Measurements from ENCODE around the gene IL15. TPM values are rescaled to one million over a fixed set of nuclear protein-coding genes. Genes with fewer than 3 reads are reported as not detected.
A peak's percentile ranks its signal among the peaks of the same experiment; 100 is the strongest.

The IL15 gene
- total RNA-seq, 1 donor from 2014 or later = 0.80 TPM

DNA sequence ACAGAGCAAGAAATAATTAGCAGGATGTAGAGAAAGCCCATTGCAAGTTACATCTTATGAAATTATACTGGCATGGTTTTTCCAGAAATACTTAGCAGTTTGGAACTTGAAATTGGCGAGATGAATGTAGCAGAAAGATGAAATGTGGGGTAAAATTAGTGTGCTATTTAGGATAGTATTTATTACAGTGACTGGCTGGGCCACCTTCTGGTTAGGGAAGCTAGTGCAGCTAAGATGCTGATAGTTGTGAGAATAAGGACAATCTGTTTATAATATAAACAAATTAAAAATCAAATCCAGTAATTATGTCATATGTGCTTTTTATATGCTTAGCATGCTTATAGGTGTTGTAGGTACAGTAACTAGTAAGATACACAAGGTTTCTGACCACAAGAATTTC lies 74.8 kb downstream of the IL15 start:
- Mint-ChIP-seq H3K36me3 (peaks cover 4% of the 10 kb centered on the region), H3K4me1 (no peaks in the 10 kb centered on the region), H3K27me3 (ENCODE audit: low read depth) (no peaks in the 10 kb centered on the region), H3K4me3 (no peak overlapping the region), H3K9me3 (peaks cover 28% of the 10 kb centered on the region), H3K27ac (no peak overlapping the region)
- TF ChIP-seq, protein P1, sequence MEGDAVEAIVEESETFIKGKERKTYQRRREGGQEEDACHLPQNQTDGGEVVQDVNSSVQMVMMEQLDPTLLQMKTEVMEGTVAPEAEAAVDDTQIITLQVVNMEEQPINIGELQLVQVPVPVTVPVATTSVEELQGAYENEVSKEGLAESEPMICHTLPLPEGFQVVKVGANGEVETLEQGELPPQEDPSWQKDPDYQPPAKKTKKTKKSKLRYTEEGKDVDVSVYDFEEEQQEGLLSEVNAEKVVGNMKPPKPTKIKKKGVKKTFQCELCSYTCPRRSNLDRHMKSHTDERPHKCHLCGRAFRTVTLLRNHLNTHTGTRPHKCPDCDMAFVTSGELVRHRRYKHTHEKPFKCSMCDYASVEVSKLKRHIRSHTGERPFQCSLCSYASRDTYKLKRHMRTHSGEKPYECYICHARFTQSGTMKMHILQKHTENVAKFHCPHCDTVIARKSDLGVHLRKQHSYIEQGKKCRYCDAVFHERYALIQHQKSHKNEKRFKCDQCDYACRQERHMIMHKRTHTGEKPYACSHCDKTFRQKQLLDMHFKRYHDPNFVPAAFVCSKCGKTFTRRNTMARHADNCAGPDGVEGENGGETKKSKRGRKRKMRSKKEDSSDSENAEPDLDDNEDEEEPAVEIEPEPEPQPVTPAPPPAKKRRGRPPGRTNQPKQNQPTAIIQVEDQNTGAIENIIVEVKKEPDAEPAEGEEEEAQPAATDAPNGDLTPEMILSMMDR (IDR thresholded peaks at IDR 0.05; ENCODE audit: unreplicated experiment) = peak; percentile 40
- DNase-seq (ENCODE audit: low spot score in 2 of 2, unreplicated experiment in 2 of 2) = no peak

DNA sequence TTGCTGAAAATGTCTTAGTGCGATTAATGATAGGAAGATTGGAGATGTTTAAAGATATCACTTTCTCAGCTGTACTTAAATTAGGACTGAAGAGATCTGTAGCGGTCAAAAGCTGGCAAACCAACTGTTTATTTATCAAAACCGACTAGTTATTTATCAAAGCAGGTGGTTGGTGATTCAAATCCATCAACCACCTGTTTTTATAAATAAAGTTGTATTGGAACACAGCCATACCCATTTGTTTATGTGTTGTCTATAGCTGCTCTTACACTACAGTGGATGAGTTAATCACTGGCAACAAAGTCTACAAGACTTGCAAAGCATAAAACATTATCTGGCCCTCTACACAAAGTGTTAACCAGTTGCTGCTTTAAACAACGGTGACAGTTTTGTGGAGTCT lies 76.8 kb downstream of the IL15 start:
- peaks cover 3% of the 10 kb centered on the region for H3K36me3 Mint-ChIP-seq
- H3K4me1 Mint-ChIP-seq = no peaks in the 10 kb centered on the region
- no peak overlapping the region for H3K4me3 Mint-ChIP-seq
- TF ChIP-seq, protein P1 (IDR thresholded peaks at IDR 0.05; ENCODE audit: unreplicated experiment) = no peak
- H3K27me3 Mint-ChIP-seq (ENCODE audit: low read depth) = no peaks in the 10 kb centered on the region
- no peak overlapping the region for H3K27ac Mint-ChIP-seq
- peaks cover 28% of the 10 kb centered on the region for H3K9me3 Mint-ChIP-seq
- DNase-seq (ENCODE audit: low spot score in 2 of 2, unreplicated experiment in 2 of 2) = no peak

DNA sequence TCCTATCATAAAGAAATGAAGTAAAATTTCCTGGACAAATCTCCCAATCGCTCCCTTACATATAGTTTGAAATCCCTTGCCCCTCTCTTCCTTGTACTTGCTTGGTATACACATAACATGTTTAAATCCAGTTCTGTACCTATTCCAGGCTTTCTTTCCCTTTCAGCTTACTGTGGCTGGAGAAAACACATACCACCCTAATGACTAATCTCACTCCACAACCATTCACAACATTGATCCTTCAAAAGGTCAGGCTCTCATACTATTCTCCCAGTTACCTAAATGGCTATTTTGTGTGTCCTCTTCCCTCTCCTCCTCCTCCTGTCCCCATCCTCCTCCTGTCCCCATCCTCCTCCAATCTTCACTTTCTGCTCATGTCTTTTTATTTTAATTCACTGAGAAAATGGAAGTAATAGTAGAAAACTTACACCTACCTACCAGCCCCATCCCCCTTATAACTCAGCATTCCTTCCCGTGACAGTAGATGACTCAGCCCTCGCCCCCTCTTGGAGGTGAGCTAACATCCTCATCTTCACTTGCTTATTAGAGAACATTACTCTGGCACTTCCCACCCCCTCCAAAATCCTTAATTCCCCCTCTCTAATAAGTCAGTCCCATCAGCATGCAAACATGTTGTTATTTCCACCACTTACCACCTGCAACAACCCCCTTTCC lies 77.5 kb downstream of the IL15 start:
- H3K36me3 Mint-ChIP-seq = peaks cover 3% of the 10 kb centered on the region
- no peaks in the 10 kb centered on the region for H3K27me3 Mint-ChIP-seq (ENCODE audit: low read depth)
- no peak overlapping the region for H3K27ac Mint-ChIP-seq
- no peak for DNase-seq (ENCODE audit: low spot score in 2 of 2, unreplicated experiment in 2 of 2)
- peaks cover 24% of the 10 kb centered on the region for H3K9me3 Mint-ChIP-seq
- no peak overlapping the region for H3K4me3 Mint-ChIP-seq
- TF ChIP-seq, protein P1 (IDR thresholded peaks at IDR 0.05; ENCODE audit: unreplicated experiment) = no peak
- H3K4me1 Mint-ChIP-seq = no peaks in the 10 kb centered on the region

DNA sequence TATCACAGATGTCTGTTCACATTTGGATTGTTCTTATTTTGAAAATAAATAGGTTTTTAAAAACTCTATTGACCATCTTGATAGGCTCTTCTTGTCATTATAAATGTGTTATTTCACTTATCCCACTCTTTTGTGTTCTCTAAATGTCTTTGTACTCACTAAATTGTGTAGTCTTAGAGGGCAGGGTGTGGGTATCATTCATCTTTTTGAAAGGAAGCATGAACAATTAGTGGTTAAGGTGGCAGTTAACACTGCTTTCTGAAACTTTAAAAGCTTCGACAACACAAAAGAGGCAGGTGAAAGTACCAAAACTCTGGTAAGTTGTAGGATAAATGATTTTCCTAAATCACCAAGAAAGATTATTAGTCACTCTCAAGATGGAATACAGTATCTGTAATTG lies 83.2 kb downstream of the IL15 start:
- DNase-seq (ENCODE audit: low spot score in 2 of 2, unreplicated experiment in 2 of 2) = no peak
- Mint-ChIP-seq H3K4me3 (no peak overlapping the region), H3K27ac (no peak overlapping the region), H3K27me3 (ENCODE audit: low read depth) (no peaks in the 10 kb centered on the region), H3K9me3 (peaks cover 15% of the 10 kb centered on the region), H3K36me3 (peaks cover 3% of the 10 kb centered on the region), H3K4me1 (peaks cover 12% of the 10 kb centered on the region)
- TF ChIP-seq, protein P1 (IDR thresholded peaks at IDR 0.05; ENCODE audit: unreplicated experiment) = no peak

DNA sequence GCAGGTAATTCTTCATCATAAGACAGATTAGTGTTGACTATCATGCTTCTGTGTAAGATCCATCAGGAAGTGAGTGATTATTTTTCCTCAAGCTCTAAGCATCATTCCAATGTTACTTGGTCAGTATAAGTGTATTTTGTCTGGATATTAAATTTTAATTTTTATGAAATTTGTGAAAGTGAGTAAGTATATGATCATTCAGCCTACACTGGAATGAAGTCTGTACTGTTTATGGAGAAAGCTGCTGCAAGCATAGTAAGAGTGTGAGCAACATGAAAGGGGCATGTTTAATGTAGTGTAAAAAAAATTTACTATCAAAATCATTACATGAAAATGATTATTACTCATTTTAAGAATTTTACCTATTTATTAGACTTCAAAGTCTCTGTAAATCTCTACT lies 84.8 kb downstream of the IL15 start:
- Mint-ChIP-seq H3K27ac (no peak overlapping the region), H3K9me3 (peaks cover 15% of the 10 kb centered on the region), H3K36me3 (peaks cover 3% of the 10 kb centered on the region), H3K4me1 (peaks cover 12% of the 10 kb centered on the region), H3K4me3 (no peak overlapping the region), H3K27me3 (ENCODE audit: low read depth) (no peaks in the 10 kb centered on the region)
- TF ChIP-seq, protein P1 (IDR thresholded peaks at IDR 0.05; ENCODE audit: unreplicated experiment) = no peak
- DNase-seq (ENCODE audit: low spot score in 2 of 2, unreplicated experiment in 2 of 2) = no peak
